HEK293T (cell line): ENCODE measurements around the gene CABP4.

Experiments
- CTCF ChIA-PET: fragments of 350-600 bp; formaldehyde crosslinking; extraction: SDS; loops from one replicate; lab custom pipeline; 2021; ENCODE audit warnings: antibody characterized with exemption, inconsistent platforms; lab: Yijun Ruan, JAX
- POLR2A ChIA-PET: fragments of 350-600 bp; formaldehyde crosslinking; extraction: SDS; loops from one replicate; lab custom pipeline; 2020; ENCODE audit warnings: antibody characterized with exemption, inconsistent platforms; lab: Yijun Ruan, JAX
- DNase-seq: peaks from one replicate; pipeline ENCODE4 v3.0.0; 2012; ENCODE audit warnings: mixed read lengths; ENCODE audit errors: extremely low spot score
- ARNT ChIP-seq: fragments of 450-650 bp; IDR thresholded peaks from 2 replicates; pipeline ENCODE4 v1.6.1; 2017; ENCODE audit warnings: mild to moderate bottlenecking
- BHLHE40 ChIP-seq: fragments of 450-650 bp; IDR thresholded peaks from 2 replicates; pipeline ENCODE4 v1.6.1; 2016; ENCODE audit warnings: mild to moderate bottlenecking, moderate library complexity, borderline replicate concordance
- CTBP1 ChIP-seq: fragments of 450-650 bp; IDR thresholded peaks from 2 replicates; pipeline ENCODE4 v1.6.1; 2016; ENCODE audit warnings: borderline replicate concordance
- ELF4 ChIP-seq: fragments of 450-650 bp; IDR thresholded peaks from 2 replicates; pipeline ENCODE4 v1.6.1; 2017; ENCODE audit warnings: antibody characterized with exemption
- FOXA1 ChIP-seq: fragments of 450-650 bp; IDR thresholded peaks from 2 replicates; pipeline ENCODE4 v1.6.1; 2016; ENCODE audit warnings: mild to moderate bottlenecking
- FOXK2 ChIP-seq: fragments of 450-650 bp; IDR thresholded peaks from 2 replicates; pipeline ENCODE4 v1.6.1; 2016; ENCODE audit warnings: mild to moderate bottlenecking
- FOXM1 ChIP-seq: fragments of 450-650 bp; IDR thresholded peaks from 2 replicates; pipeline ENCODE4 v1.6.1; 2017; ENCODE audit warnings: mild to moderate bottlenecking, borderline replicate concordance
- HDGF ChIP-seq: fragments of 450-650 bp; IDR thresholded peaks from 2 replicates; pipeline ENCODE4 v1.6.1; 2017; ENCODE audit warnings: antibody characterized with exemption, borderline replicate concordance
- L3MBTL2 ChIP-seq: fragments of 450-650 bp; conservative IDR thresholded peaks from 2 replicates; pipeline ENCODE4 v1.6.1; 2016; ENCODE audit warnings: mild to moderate bottlenecking
- LEF1 ChIP-seq: fragments of 450-650 bp; IDR thresholded peaks from 2 replicates; pipeline ENCODE4 v1.6.1; 2017; ENCODE audit warnings: mild to moderate bottlenecking, borderline replicate concordance
- NFRKB ChIP-seq: fragments of 450-650 bp; IDR thresholded peaks from 2 replicates; pipeline ENCODE4 v1.6.1; 2016; ENCODE audit warnings: mild to moderate bottlenecking, moderate library complexity
- SP1 ChIP-seq: fragments of 450-650 bp; IDR thresholded peaks from 2 replicates; pipeline ENCODE4 v1.6.1; 2017
- SUZ12 ChIP-seq: fragments of 450-650 bp; IDR thresholded peaks from 2 replicates; pipeline ENCODE4 v1.6.1; 2016; ENCODE audit warnings: mild to moderate bottlenecking
- TARDBP ChIP-seq: fragments of 450-650 bp; IDR thresholded peaks from 2 replicates; pipeline ENCODE4 v1.6.1; 2016
- ZNF384 ChIP-seq: fragments of 450-650 bp; IDR thresholded peaks from 2 replicates; pipeline ENCODE4 v1.6.1; 2016
- TF ChIP-seq, protein P1 (sequence below): fragments of 450-650 bp; IDR thresholded peaks from 2 replicates; pipeline ENCODE4 v1.6.1; 2016

Gene CABP4

DNA sequence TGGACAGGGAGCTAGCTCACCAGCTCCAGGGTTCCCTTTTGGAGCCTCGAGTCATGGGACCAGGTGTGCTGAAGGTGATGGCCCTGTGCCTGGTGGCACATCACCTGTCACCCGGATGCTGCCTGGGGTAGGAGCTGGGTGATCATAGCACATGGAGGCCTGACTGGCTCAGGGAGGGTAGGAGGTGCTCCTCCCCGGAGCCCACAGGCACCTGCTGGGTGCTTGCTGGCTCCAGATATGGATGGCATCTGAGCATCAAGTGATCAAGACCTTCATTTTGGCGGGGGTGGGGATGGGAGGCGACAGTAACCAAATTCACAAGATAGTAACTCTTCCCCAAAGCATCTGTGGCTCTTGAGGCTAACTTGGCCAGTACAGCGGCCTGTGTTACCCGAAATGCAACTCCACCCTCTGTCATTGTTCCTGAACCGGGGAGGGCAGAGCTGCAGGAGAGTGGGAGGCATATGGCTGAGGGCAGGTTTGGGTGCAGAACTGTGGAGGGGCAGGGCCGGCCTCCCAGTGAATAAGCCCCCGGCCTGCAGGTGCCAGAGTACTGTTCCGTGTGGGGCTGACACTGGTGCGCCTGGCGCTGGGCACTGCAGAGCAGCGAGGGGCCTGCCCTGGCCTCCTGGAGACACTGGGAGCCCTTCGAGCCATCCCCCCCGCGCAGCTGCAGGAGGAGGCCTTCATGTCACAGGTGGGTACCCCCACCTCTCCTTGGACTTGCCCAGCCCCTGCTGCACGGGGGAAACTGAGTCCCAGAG is 46.5 kb upstream of the CABP4 start:
- TF ChIP-seq SUZ12, result no peak
- no peak for TF ChIP-seq FOXM1
- TF ChIP-seq NFRKB, result no peak
- TF ChIP-seq LEF1, result no peak
- no peak for TF ChIP-seq FOXA1
- no peak for TF ChIP-seq BHLHE40
- no peak for TF ChIP-seq L3MBTL2
- no peak for TF ChIP-seq ELF4
- TF ChIP-seq FOXK2, result no peak
- TF ChIP-seq ZNF384, result no peak
- no peak for TF ChIP-seq SP1
- no peak for DNase-seq
- POLR2A ChIA-PET, result interaction anchor here (1.9 kb wide), 1 partner anchor 11 kb away, joined by 6 read pairs; no protein-coding TSS in a partner anchor
- CTCF ChIA-PET, result no interaction called here

DNA sequence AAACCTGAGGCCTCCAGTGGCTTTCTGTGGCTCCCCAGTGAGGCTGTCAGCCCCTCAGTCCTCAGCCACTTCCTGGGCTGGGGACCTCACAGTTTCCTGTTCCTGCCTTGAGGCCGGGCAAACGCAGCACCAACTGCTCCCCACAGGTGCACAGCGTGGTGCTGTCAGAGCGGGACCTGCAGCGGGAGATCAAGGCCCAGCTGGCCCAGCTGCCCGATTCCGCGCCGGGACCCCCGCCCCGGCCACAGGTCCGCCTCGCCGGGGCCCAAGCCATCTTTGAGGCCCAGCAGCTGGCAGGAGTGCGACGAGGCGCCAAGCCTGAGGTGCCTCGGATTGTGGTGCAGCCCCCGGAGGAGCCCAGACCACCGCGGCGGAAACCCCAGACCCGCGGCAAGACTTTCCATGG is 45.9 kb upstream of the CABP4 start:
- DNase-seq, result no peak
- TF ChIP-seq LEF1, result no peak
- no peak for TF ChIP-seq FOXK2
- TF ChIP-seq ZNF384, result no peak
- TF ChIP-seq FOXA1, result no peak
- no peak for TF ChIP-seq FOXM1
- no peak for TF ChIP-seq BHLHE40
- TF ChIP-seq, protein P1, sequence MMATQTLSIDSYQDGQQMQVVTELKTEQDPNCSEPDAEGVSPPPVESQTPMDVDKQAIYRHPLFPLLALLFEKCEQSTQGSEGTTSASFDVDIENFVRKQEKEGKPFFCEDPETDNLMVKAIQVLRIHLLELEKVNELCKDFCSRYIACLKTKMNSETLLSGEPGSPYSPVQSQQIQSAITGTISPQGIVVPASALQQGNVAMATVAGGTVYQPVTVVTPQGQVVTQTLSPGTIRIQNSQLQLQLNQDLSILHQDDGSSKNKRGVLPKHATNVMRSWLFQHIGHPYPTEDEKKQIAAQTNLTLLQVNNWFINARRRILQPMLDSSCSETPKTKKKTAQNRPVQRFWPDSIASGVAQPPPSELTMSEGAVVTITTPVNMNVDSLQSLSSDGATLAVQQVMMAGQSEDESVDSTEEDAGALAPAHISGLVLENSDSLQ, result no peak
- no peak for TF ChIP-seq SP1
- TF ChIP-seq CTBP1, result no peak
- no peak for TF ChIP-seq ELF4
- TF ChIP-seq HDGF, result no peak
- TF ChIP-seq L3MBTL2, result no peak
- no peak for TF ChIP-seq TARDBP
- TF ChIP-seq SUZ12, result no peak
- ChIA-PET POLR2A (no interaction called here), CTCF (no interaction called here)

DNA sequence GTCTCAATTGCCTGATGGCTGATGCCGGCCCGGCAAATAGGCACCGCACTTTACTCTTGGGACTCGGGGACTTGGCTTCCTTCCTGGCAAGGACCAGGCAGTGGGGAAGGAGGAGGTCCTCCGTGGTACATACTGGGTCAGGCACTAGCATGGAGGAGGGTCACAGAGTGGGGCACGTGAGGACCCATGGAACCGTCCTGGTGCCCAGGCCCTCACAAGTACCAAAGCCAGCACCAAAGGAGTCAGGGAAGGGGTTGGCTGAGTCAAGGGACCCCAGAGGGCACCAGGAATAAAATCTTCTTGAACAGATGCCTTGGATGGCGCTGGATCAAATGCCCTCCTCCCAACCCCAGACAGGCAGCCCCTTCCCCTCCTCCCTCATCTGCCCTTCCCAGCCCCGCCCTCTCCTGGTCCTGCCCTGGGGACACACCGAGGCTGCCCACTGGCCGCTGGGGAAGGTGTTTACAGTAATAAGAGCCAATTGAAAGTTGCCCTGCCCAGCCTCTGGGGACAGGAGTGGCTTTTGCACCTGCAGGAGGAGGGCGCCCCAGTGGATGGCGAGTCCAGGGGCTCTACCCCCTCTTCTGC is 45.3 kb upstream of the CABP4 start:
- DNase-seq, result no peak
- ChIA-PET CTCF (no interaction called here), POLR2A (no interaction called here)
- TF ChIP-seq TARDBP (no peak), ELF4 (no peak), BHLHE40 (no peak), ZNF384 (no peak), FOXK2 (no peak), CTBP1 (no peak), ARNT (no peak), L3MBTL2 (no peak)
- TF ChIP-seq, protein P1, result no peak

DNA sequence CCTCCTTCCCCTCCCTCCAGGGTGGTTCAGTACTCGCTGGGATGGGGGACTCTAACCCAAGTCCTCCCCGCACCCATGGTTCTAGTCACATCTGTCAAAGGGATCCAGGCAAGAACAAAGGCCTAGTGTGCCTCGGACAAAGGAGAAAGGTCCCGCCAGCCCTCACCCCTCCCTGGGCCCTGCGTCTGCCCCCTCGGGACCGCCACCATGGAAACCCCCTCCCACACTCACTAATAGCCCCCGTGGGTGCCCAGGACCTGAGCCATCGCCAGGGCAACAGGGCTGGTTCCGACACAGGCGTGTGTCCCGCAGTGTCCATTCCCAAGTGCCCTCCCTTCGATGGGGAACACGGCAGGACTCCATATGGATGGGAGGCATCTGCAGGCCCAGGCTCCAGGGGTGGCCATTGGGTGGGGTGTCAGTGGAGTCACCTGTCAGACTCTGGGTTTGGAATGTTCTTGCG is 44.8 kb upstream of the CABP4 start:
- CTCF ChIA-PET, result no interaction called here

DNA sequence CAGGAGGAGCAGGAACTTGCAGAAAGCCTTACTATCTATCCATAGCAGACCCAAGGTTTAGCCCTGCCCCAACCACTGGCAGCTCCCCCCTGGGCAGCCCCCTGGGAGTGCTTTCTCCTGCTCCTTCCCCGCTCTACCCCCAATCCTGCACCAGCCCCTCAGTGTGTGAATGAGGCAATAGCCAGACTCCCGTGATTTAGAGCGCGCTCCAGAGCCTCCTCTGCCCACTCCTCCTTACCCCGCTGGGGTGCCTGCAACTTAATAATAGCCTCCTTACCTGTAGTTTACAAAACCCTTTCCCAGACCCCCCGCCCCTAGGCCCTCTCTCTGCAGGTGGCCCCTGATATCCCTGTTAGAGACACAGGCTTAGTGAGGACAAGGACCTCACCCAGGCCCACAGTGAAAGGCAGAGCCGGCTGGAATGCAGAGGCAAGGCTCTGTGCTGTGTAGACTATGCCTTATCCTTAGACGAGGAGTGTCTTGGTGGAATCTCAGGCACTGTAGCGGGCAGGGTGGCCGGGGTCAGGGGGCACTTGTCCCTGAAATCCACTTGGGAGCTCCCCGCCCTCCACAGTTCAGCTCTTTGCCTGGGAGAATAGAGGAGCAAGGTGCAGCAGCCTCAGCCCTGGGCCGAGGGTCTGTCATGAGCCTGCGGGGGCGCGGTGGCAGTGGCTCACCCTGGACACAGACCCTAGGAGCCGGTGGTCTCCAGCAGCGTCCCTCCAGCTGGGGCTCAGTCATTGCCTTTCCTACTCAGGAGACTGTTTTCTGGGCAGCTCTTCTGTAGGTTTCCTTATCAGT is 44.0 kb upstream of the CABP4 start:
- TF ChIP-seq L3MBTL2, result no peak
- TF ChIP-seq FOXK2, result no peak
- no peak for TF ChIP-seq HDGF
- no peak for TF ChIP-seq ARNT
- TF ChIP-seq, protein P1, result no peak
- no peak for TF ChIP-seq SUZ12
- no peak for TF ChIP-seq NFRKB
- TF ChIP-seq BHLHE40, result no peak
- TF ChIP-seq LEF1, result no peak
- TF ChIP-seq ELF4, result no peak
- no peak for TF ChIP-seq CTBP1
- CTCF ChIA-PET, result no interaction called here
- POLR2A ChIA-PET, result interaction anchor here (0.8 to 3.6 kb wide), 3 partner anchors 9 to 19 kb away, joined by 6 to 25 read pairs (median 10); partner anchors contain the start of genes PPP1CA and RAD9A
- no peak for DNase-seq

More for the DNA sequence above, 44.8 kb upstream of the CABP4 start:
- POLR2A ChIA-PET, result interaction anchor here (3.6 kb wide), 1 partner anchor 9 kb away, joined by 25 read pairs; the partner anchor contains the start of gene PPP1CA
- DNase-seq, result no peak
- no peak for TF ChIP-seq ARNT
- TF ChIP-seq TARDBP, result no peak
- no peak for TF ChIP-seq FOXA1
- no peak for TF ChIP-seq BHLHE40
- TF ChIP-seq HDGF, result no peak
- TF ChIP-seq FOXM1, result no peak
- TF ChIP-seq SP1, result no peak
- no peak for TF ChIP-seq L3MBTL2
- no peak for TF ChIP-seq NFRKB

DNA sequence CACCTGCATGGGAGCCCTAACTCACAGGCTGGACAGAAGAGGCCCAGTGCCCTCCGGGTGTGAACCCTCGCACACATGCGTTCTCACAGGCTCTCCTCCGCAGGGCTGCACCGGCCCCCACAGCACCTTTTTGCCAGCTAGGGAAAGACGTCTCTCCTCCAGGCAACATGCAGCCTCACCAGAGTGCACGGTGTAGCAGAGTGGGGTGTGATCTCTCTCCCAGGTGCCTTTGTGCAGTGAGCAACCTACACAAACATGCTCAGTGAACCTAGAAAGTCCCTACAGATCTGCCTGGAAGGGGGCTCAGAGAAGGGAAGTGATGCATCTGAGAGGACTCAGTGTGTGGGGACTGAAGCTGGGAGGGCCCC is 43.4 kb upstream of the CABP4 start:
- POLR2A ChIA-PET, result interaction anchor here (0.8 to 3.6 kb wide), 4 partner anchors 8 to 20 kb away, joined by 6 to 25 read pairs (median 8); partner anchors contain the start of genes PPP1CA and RAD9A
- CTCF ChIA-PET, result no interaction called here
- no peak for DNase-seq
- TF ChIP-seq FOXK2, result no peak
- no peak for TF ChIP-seq ZNF384
- TF ChIP-seq HDGF, result no peak
- TF ChIP-seq ARNT, result no peak
- no peak for TF ChIP-seq FOXM1
- TF ChIP-seq SP1, result no peak
- TF ChIP-seq FOXA1, result no peak
- no peak for TF ChIP-seq ELF4
- TF ChIP-seq LEF1, result no peak
- TF ChIP-seq SUZ12, result no peak
